Smooth muscle cell (in vitro differentiated cells): ENCODE measurements around the gene NAGS. TPM values are rescaled to one million over a fixed set of nuclear protein-coding genes. Genes with fewer than 3 reads are reported as not detected.

Experiments
- DNase-seq: peaks from one replicate; lab custom pipeline; 2025; ENCODE audit not compliant: unreplicated experiment; lab: John Stamatoyannopoulos, UW
- H2AFZ ChIP-seq: fragments of 200-600 bp; sonication (generic); 2 replicates; pipeline ENCODE4 v1.6.0; 2016; ENCODE audit warnings: antibody characterized with exemption, low read depth, mild to moderate bottlenecking
- H3F3A ChIP-seq: fragments of 200-600 bp; sonication (generic); 2 replicates; pipeline ENCODE4 v1.6.0; 2017; ENCODE audit warnings: antibody characterized with exemption, low read depth
- H3K27ac ChIP-seq: fragments of 200-600 bp; sonication (generic); 2 replicates; pipeline ENCODE4 v1.5.1; 2016; ENCODE audit warnings: low read depth, mild to moderate bottlenecking
- H3K27me3 ChIP-seq: fragments of 200-600 bp; sonication (generic); 2 replicates; pipeline ENCODE4 v1.6.1; 2016; ENCODE audit warnings: low read depth, mild to moderate bottlenecking
- H3K36me3 ChIP-seq: fragments of 200-600 bp; sonication (generic); 2 replicates; pipeline ENCODE4 v1.5.1; 2016; ENCODE audit warnings: low read depth
- H3K4me1 ChIP-seq: fragments of 200-600 bp; sonication (generic); 2 replicates; pipeline ENCODE4 v1.5.1; 2016; ENCODE audit warnings: low read depth
- H3K4me2 ChIP-seq: fragments of 200-600 bp; sonication (generic); 2 replicates; pipeline ENCODE4 v1.6.0; 2016; ENCODE audit warnings: mild to moderate bottlenecking
- H3K4me3 ChIP-seq: fragments of 200-600 bp; sonication (generic); 2 replicates; pipeline ENCODE4 v1.5.1; 2016; ENCODE audit warnings: mild to moderate bottlenecking
- H3K79me2 ChIP-seq: fragments of 200-600 bp; sonication (generic); 2 replicates; pipeline ENCODE4 v1.6.0; 2016; ENCODE audit warnings: low read depth, mild to moderate bottlenecking
- H3K9ac ChIP-seq: fragments of 200-600 bp; sonication (generic); 2 replicates; pipeline ENCODE4 v1.6.0; 2016; ENCODE audit warnings: low read depth
- H3K9me3 ChIP-seq: fragments of 200-600 bp; sonication (generic); replicated peaks from 2 replicates; pipeline ENCODE4 v1.5.1; 2016; ENCODE audit warnings: low read depth
- H4K20me1 ChIP-seq: fragments of 200-600 bp; sonication (generic); 2 replicates; pipeline ENCODE4 v1.6.0; 2016; ENCODE audit warnings: low read depth
- CTCF ChIP-seq: fragments of 200-600 bp; sonication (generic); IDR thresholded peaks from 2 replicates; pipeline ENCODE4 v1.5.1; 2017; ENCODE audit warnings: borderline replicate concordance, mild to moderate bottlenecking, antibody characterized with exemption; ENCODE audit not compliant: insufficient read depth, poor library complexity, severe bottlenecking
- WGBS: methylation state at CpG from one replicate; pipeline ENCODE4 v1.1.7; 2016; ENCODE audit warnings: low lambda C conversion rate; 5-methylcytosine and 5-hydroxymethylcytosine counted together
- polyA plus RNA-seq: library from polyadenylated mRNA; unstranded; fragments of >200 nt; fragmentation: Nextera tagmentation; extraction: Ambion mirVana; gene quantifications from 2 replicates; pipeline ENCODE4 v1.2.1, GENCODE V29; 2016
- total RNA-seq: library from RNA; depleted of rRNA; stranded (reverse); fragments of >200 nt; gene quantifications from 2 replicates; pipeline ENCODE4 v1.2.3, GENCODE V29; 2014

The NAGS gene
- total and polyA plus RNA-seq, 2 experiments from 2014 or later: 1.3 to 1.5 TPM

GRCh38 chr17:44006598-44007345, 2.4 kb downstream of the NAGS start:
- Histone ChIP-seq H3K27me3 (peaks cover 30% of the 10 kb centered on the region), H3K9ac (peak overlapping the region; percentile 61), H3F3A (no peaks in the 10 kb centered on the region), H3K79me2 (no peaks in the 10 kb centered on the region), H3K4me3 (peak overlapping the region; percentile 81), H2AFZ (peak overlapping the region; percentile 20), H3K9me3 (no peaks in the 10 kb centered on the region), H4K20me1 (no peaks in the 10 kb centered on the region), H3K36me3 (no peaks in the 10 kb centered on the region), H3K4me2 (peak overlapping the region; percentile 99), H3K4me1 (peaks cover 26% of the 10 kb centered on the region), H3K27ac (no peak overlapping the region)
- DNase-seq: peak; percentile 93
- under 1% methylated on average over 31 of the region's 40 CpGs for WGBS
- TF ChIP-seq CTCF: peak; percentile 66

GRCh38 chr17:44007346-44008204, 3.2 kb downstream of the NAGS start:
- Histone ChIP-seq H2AFZ (peak overlapping the region; percentile 20), H3K36me3 (no peaks in the 10 kb centered on the region), H3K9ac (peak overlapping the region; percentile 61), H3K4me2 (peak overlapping the region; percentile 99), H4K20me1 (no peaks in the 10 kb centered on the region), H3K9me3 (no peaks in the 10 kb centered on the region), H3K27me3 (peaks cover 30% of the 10 kb centered on the region), H3K4me1 (peaks cover 26% of the 10 kb centered on the region), H3K79me2 (no peaks in the 10 kb centered on the region), H3K27ac (no peak overlapping the region), H3K4me3 (peak overlapping the region; percentile 81), H3F3A (no peaks in the 10 kb centered on the region)
- no peak for TF ChIP-seq CTCF
- no peak for DNase-seq
- WGBS: 7% methylated on average over 36 of the region's 37 CpGs

- no peak for DNase-seq
- no peaks in the 10 kb centered on the region for H3F3A ChIP-seq
- WGBS: 72% methylated on average over 6 of the region's 6 CpGs
- H3K79me2 ChIP-seq: no peaks in the 10 kb centered on the region
- H2AFZ ChIP-seq: no peak overlapping the region
- H3K4me2 ChIP-seq: peak overlapping the region; percentile 99
- H3K4me3 ChIP-seq: peak overlapping the region; percentile 81
- no peaks in the 10 kb centered on the region for H3K9me3 ChIP-seq
- H4K20me1 ChIP-seq: no peaks in the 10 kb centered on the region
- no peak overlapping the region for H3K9ac ChIP-seq
- peaks cover 26% of the 10 kb centered on the region for H3K4me1 ChIP-seq
- H3K36me3 ChIP-seq: no peaks in the 10 kb centered on the region
- no peak overlapping the region for H3K27ac ChIP-seq
- TF ChIP-seq CTCF: no peak
- peaks cover 28% of the 10 kb centered on the region for H3K27me3 ChIP-seq
These were observed 3.9 kb downstream of the NAGS start for GRCh38 chr17:44008205-44008909.
